Measurements from ENCODE around the gene MMD.

DNA sequence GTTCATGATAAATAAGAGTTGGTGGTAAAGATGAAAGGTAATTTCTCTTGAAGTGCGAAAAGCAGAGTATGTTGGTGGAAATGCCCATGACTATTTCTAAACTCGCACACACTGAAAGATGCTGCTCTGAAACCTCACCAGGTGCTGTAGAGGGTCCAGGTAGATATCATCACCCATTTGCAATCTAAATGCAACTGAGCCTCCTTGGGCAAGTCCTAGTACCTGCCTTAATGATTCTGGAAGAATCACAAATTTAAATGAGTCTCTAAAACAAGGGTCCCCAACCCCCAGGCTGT lies 5.9 kb upstream of the MMD start:
- TF ChIP-seq, protein P1, sequence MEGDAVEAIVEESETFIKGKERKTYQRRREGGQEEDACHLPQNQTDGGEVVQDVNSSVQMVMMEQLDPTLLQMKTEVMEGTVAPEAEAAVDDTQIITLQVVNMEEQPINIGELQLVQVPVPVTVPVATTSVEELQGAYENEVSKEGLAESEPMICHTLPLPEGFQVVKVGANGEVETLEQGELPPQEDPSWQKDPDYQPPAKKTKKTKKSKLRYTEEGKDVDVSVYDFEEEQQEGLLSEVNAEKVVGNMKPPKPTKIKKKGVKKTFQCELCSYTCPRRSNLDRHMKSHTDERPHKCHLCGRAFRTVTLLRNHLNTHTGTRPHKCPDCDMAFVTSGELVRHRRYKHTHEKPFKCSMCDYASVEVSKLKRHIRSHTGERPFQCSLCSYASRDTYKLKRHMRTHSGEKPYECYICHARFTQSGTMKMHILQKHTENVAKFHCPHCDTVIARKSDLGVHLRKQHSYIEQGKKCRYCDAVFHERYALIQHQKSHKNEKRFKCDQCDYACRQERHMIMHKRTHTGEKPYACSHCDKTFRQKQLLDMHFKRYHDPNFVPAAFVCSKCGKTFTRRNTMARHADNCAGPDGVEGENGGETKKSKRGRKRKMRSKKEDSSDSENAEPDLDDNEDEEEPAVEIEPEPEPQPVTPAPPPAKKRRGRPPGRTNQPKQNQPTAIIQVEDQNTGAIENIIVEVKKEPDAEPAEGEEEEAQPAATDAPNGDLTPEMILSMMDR (IDR thresholded peaks at IDR 0.05), result no peak
- TF ChIP-seq POLR2A (IDR thresholded peaks at IDR 0.05), result no peak
